Measurements from ENCODE around the gene METTL9. TPM values are rescaled to one million over a fixed set of nuclear protein-coding genes. Genes with fewer than 3 reads are reported as not detected.

Gene METTL9
- total and polyA plus RNA-seq, 2 of the 13 experiments (the other 11 are each of a cell fraction or from before 2014, with no cell fraction given): 123 to 204 TPM

- TF ChIP-seq, protein P1, sequence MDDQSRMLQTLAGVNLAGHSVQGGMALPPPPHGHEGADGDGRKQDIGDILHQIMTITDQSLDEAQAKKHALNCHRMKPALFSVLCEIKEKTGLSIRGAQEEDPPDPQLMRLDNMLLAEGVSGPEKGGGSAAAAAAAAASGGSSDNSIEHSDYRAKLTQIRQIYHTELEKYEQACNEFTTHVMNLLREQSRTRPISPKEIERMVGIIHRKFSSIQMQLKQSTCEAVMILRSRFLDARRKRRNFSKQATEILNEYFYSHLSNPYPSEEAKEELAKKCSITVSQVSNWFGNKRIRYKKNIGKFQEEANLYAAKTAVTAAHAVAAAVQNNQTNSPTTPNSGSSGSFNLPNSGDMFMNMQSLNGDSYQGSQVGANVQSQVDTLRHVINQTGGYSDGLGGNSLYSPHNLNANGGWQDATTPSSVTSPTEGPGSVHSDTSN (CRISPR knock-in tag; IDR thresholded peaks at IDR 0.05; ENCODE audit: borderline replicate concordance): no peak; the same call in 1 of the 2 replicates
- TF ChIP-seq HNRNPLL (IDR thresholded peaks at IDR 0.05; ENCODE audit: low read depth, low read length, poor library complexity, severe bottlenecking): peak; percentile 94
- TF ChIP-seq ISL2 (CRISPR knock-in tag; IDR thresholded peaks at IDR 0.05): peak; percentile 93
- TF ChIP-seq ZNF30 (CRISPR knock-in tag; IDR thresholded peaks at IDR 0.05): peak; percentile 51; the same call in 1 of the 2 replicates
- TF ChIP-seq ZNF605 (CRISPR knock-in tag; IDR thresholded peaks at IDR 0.05): peak; percentile 99
- TF ChIP-seq DMAP1 (CRISPR knock-in tag; IDR thresholded peaks at IDR 0.05): peak; percentile 95; the same call in 1 of the 2 replicates
- peak; percentile 99 for TF ChIP-seq ZNF556 (CRISPR knock-in tag; IDR thresholded peaks at IDR 0.05; ENCODE audit: borderline replicate concordance)
- peak; percentile 99 for TF ChIP-seq RBM39 (IDR thresholded peaks at IDR 0.05; ENCODE audit: low read depth, low read length, poor library complexity, severe bottlenecking)
- no peak for TF ChIP-seq ATM (IDR thresholded peaks at IDR 0.05; ENCODE audit: borderline replicate concordance)
- TF ChIP-seq NR2F2 (IDR thresholded peaks at IDR 0.05; ENCODE audit: borderline replicate concordance, low read depth): peak; percentile 70; the same call in 1 of the 2 replicates
- peak; percentile 97 for TF ChIP-seq ZNF572 (CRISPR knock-in tag; IDR thresholded peaks at IDR 0.05)
- 0 out of 2 replicates have a peak, but pooled peaks have one; percentile 56 for TF ChIP-seq POLR2AphosphoS2 (IDR thresholded peaks at IDR 0.05; ENCODE audit: low read depth, low read length)
- TF ChIP-seq, protein P2, sequence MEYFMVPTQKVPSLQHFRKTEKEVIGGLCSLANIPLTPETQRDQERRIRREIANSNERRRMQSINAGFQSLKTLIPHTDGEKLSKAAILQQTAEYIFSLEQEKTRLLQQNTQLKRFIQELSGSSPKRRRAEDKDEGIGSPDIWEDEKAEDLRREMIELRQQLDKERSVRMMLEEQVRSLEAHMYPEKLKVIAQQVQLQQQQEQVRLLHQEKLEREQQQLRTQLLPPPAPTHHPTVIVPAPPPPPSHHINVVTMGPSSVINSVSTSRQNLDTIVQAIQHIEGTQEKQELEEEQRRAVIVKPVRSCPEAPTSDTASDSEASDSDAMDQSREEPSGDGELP (IDR thresholded peaks at IDR 0.05; ENCODE audit: borderline replicate concordance, low read depth): peak; percentile 76; the same call in 1 of the 2 replicates
- peak; percentile 91 for TF ChIP-seq MIER2 (CRISPR knock-in tag; IDR thresholded peaks at IDR 0.05)
- TF ChIP-seq SMARCC2 (IDR thresholded peaks at IDR 0.05): no peak
- TF ChIP-seq ZNF121 (CRISPR knock-in tag; IDR thresholded peaks at IDR 0.05): peak; percentile 82; the same call in 1 of the 2 replicates
- peak; percentile 70; the same call in 1 of the 2 replicates for TF ChIP-seq ZNF646 (CRISPR knock-in tag; IDR thresholded peaks at IDR 0.05)
- TF ChIP-seq SSRP1 (CRISPR knock-in tag; IDR thresholded peaks at IDR 0.05): 0 out of 2 replicates have a peak, but pooled peaks have one; percentile 65
- TF ChIP-seq KAT7 (CRISPR knock-in tag; IDR thresholded peaks at IDR 0.05; ENCODE audit: borderline replicate concordance): peak; percentile 100; the same call in 1 of the 2 replicates
- TF ChIP-seq ZNF724P (CRISPR knock-in tag; IDR thresholded peaks at IDR 0.05; ENCODE audit: borderline replicate concordance): peak; percentile 98
Observed at GRCh38 chr16:21599122-21600030, at the start of gene METTL9 (continued).

Data from HepG2 (cell line).